Left ventricle myocardium inferior (tissue), 1 donor: ENCODE measurements around the gene DMRT1. TPM values are rescaled to one million over a fixed set of nuclear protein-coding genes. Genes with fewer than 3 reads are reported as not detected.

Experiments used
- DNase-seq: peaks from one replicate; pipeline ENCODE4 v3.0.0-alpha.2; 2020
- H3K27ac ChIP-seq: fragments of 200-600 bp; replicated peaks from 2 replicates; pipeline ENCODE4 v1.8.0; 2021
- H3K27me3 ChIP-seq: fragments of 200-600 bp; 2 replicates; pipeline ENCODE4 v1.8.0; 2021; ENCODE audit warnings: low read depth
- H3K36me3 ChIP-seq: fragments of 200-600 bp; 2 replicates; pipeline ENCODE4 v1.8.0; 2021
- H3K4me1 ChIP-seq: fragments of 200-600 bp; 2 replicates; pipeline ENCODE4 v1.8.0; 2021
- H3K4me3 ChIP-seq: fragments of 200-600 bp; 2 replicates; pipeline ENCODE4 v1.8.0; 2021; ENCODE audit warnings: mild to moderate bottlenecking, moderate library complexity
- H3K9me3 ChIP-seq: fragments of 200-600 bp; replicated peaks from 2 replicates; pipeline ENCODE4 v1.8.0; 2021
- CTCF ChIP-seq: fragments of 200-600 bp; IDR thresholded peaks from 2 replicates; pipeline ENCODE4 v1.8.0; 2021; ENCODE audit warnings: antibody characterized with exemption, mild to moderate bottlenecking, borderline replicate concordance
- intact Hi-C: fragments of 100-400 bp; cut with micrococcal nuclease; formaldehyde crosslinking; loops from one replicate; pipeline ENCODE4 v1.11.0; 2022
- total RNA-seq: library from RNA; stranded (reverse); fragmentation: NEBNext Ultra II Directional; extraction: Animal tissue kit (Norgen Biotek cat#: 25700); gene quantifications from one replicate; pipeline ENCODE4 v1.2.1, GENCODE V29; 2021
- donor health status: DM: no; HTN: yes; CAD: no; lungs with severe emphysema.

Gene DMRT1
- total RNA-seq, 1 donor from 2014 or later: not detected

GRCh38 chr9:801399-802071 lies 40.0 kb upstream of the DMRT1 start:
- H3K9me3 ChIP-seq: no peaks in the 10 kb centered on the region
- H3K27ac ChIP-seq: no peak overlapping the region
- no peak overlapping the region for H3K4me3 ChIP-seq
- no peak for DNase-seq
- H3K27me3 ChIP-seq: peaks cover 5% of the 10 kb centered on the region
- H3K36me3 ChIP-seq: no peaks in the 10 kb centered on the region
- no peaks in the 10 kb centered on the region for H3K4me1 ChIP-seq
- TF ChIP-seq CTCF: no peak
- intact Hi-C loops: no loop called here

DNA sequence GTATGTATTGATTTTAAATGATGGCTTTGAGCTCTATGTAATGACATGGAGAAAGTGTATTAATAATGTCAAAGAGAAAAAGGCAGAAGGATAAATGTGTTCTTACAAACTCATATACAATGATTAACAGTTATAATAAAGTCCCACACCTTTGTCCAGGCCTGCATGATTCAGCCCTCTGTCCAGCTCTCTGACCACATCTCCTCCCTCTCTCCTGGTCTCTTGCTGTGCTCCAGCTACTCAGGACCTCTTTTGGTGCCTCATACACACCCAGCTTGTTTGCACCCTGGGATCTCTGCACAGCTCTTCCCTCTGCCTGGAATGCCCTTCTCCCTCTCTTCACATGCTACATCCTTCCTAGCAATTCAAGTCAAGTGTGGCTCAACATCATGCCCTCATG lies 37.5 kb upstream of the DMRT1 start:
- no peak overlapping the region for H3K4me3 ChIP-seq
- peaks cover 14% of the 10 kb centered on the region for H3K27me3 ChIP-seq
- no peak for TF ChIP-seq CTCF
- intact Hi-C loops: no loop called here
- no peak overlapping the region for H3K27ac ChIP-seq
- no peaks in the 10 kb centered on the region for H3K9me3 ChIP-seq
- DNase-seq: no peak
- H3K4me1 ChIP-seq: no peaks in the 10 kb centered on the region
- H3K36me3 ChIP-seq: no peaks in the 10 kb centered on the region

- Histone ChIP-seq H3K9me3 (no peaks in the 10 kb centered on the region), H3K4me1 (no peaks in the 10 kb centered on the region), H3K4me3 (no peak overlapping the region), H3K27ac (no peak overlapping the region), H3K27me3 (peaks cover 14% of the 10 kb centered on the region), H3K36me3 (no peaks in the 10 kb centered on the region)
- no peak for DNase-seq
- no peak for TF ChIP-seq CTCF
- intact Hi-C loops: no loop called here
Observed at GRCh38 chr9:805151-805550, 36.3 kb upstream of the DMRT1 start.

DNA sequence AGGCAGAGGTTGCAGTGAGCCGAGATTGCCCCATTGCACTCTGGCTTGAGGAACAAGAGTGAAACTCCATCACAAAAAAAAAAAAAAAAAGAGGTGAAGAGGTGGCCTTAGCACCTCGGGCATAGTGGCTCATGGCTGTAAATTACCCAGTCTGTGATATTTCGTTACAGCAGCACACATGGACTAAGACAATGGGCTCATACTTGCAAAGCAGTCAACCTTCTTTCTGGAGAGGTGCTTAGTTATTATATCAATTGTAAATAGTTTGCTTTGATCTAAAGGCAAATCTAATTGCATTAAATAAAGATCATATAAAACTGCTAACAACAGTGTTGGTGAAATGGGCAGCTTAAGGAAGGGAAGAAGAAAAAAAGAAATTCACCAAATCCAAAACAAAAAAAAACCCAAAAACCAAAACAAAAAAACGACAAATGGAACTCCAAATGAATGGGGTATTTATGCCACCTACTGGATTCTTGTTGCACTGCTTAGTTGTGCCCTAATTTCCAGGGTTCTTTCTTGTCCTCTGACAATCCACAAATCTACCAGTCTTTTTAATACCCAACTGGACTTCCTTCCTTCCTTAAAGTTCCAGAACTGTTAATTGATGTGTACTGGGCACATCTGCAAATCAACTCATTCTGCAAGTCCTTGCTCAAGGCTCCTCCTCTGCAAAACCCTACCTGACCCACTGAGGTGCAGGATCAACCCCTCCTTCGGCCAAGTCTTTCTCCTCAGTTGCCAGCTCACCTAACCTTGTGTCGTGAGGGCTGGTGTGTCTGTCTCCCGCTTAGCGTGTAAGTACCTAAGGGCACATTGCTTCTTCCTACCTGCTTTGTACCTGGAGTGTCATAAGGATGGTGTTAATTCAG lies 35.0 kb upstream of the DMRT1 start:
- Histone ChIP-seq H3K4me3 (no peak overlapping the region), H3K36me3 (no peaks in the 10 kb centered on the region), H3K27ac (no peak overlapping the region), H3K9me3 (no peaks in the 10 kb centered on the region), H3K4me1 (no peaks in the 10 kb centered on the region), H3K27me3 (peaks cover 14% of the 10 kb centered on the region)
- intact Hi-C loops: no loop called here
- TF ChIP-seq CTCF: peak; percentile 81
- DNase-seq: no peak

DNA sequence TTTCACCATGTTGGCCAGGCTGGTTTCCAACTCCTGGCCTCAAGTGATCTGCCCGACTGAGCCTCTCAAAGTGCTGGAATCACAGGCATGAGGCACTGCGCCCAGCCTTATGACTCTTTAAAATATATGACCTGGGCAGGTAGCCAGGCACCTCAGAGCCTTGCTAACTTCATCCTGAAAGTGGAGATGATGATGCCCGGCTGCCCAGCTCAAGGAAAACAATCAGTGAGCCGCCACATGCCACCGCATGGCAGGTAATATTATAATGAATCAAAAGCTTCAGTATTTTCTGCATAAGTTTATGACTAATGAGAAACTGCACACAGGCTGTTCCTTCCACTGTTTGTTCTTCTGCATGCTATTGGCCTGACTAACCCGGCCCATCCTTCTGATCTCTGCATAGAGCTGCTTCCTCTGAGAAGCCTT lies 30.4 kb upstream of the DMRT1 start:
- TF ChIP-seq CTCF: no peak
- no peaks in the 10 kb centered on the region for H3K4me1 ChIP-seq
- peak; percentile 49 for DNase-seq
- no peak overlapping the region for H3K4me3 ChIP-seq
- no peaks in the 10 kb centered on the region for H3K36me3 ChIP-seq
- H3K9me3 ChIP-seq: no peaks in the 10 kb centered on the region
- H3K27me3 ChIP-seq: peaks cover 9% of the 10 kb centered on the region
- H3K27ac ChIP-seq: no peak overlapping the region
- intact Hi-C loops: no loop called here
